ENCODE results near the gene KRT9.

KRT9 gene

GRCh38 chr17:41536741-41537613 is 34.9 kb downstream of the KRT9 start:
- no peak overlapping the region for H3K4me3 ChIP-seq (ENCODE audit: low read depth, low read length)
- no peak for DNase-seq (ENCODE audit: low read depth)
- no peak for TF ChIP-seq CTCF (IDR thresholded peaks at IDR 0.05; ENCODE audit: low read depth, low read length, missing control alignments)

- TF ChIP-seq CTCF (IDR thresholded peaks at IDR 0.05; ENCODE audit: low read depth, low read length, missing control alignments) = no peak
- H3K4me3 ChIP-seq (ENCODE audit: low read depth, low read length) = no peak overlapping the region
- DNase-seq (ENCODE audit: low read depth) = no peak
Measured at GRCh38 chr17:41535764-41536481, 35.9 kb downstream of the KRT9 start.

GRCh38 chr17:41534899-41535546 is 36.8 kb downstream of the KRT9 start:
- no peak for DNase-seq (ENCODE audit: low read depth)
- no peak overlapping the region for H3K4me3 ChIP-seq (ENCODE audit: low read depth, low read length)
- TF ChIP-seq CTCF (IDR thresholded peaks at IDR 0.05; ENCODE audit: low read depth, low read length, missing control alignments) = no peak

- TF ChIP-seq CTCF (IDR thresholded peaks at IDR 0.05; ENCODE audit: low read depth, low read length, missing control alignments) = no peak
- no peak for DNase-seq (ENCODE audit: low read depth)
Measured at GRCh38 chr17:41533613-41534012, 38.2 kb downstream of the KRT9 start.

GRCh38 chr17:41532947-41533570 is 38.8 kb downstream of the KRT9 start:
- H3K4me3 ChIP-seq (ENCODE audit: low read depth, low read length) = no peak overlapping the region
- no peak for TF ChIP-seq CTCF (IDR thresholded peaks at IDR 0.05; ENCODE audit: low read depth, low read length, missing control alignments)
- DNase-seq (ENCODE audit: low read depth) = no peak

More at GRCh38 chr17:41533613-41534012, 38.2 kb downstream of the KRT9 start:
- H3K4me3 ChIP-seq (ENCODE audit: low read depth, low read length) = no peak overlapping the region

GRCh38 chr17:41531993-41532392 is 39.9 kb downstream of the KRT9 start:
- DNase-seq (ENCODE audit: low read depth) = no peak
- TF ChIP-seq CTCF (IDR thresholded peaks at IDR 0.05; ENCODE audit: low read depth, low read length, missing control alignments) = no peak
- H3K4me3 ChIP-seq (ENCODE audit: low read depth, low read length) = no peak overlapping the region

All from GM12864 (cell line).